Stimulated activated CD8-positive, alpha-beta memory T cell treated with anti-CD3 and anti-CD28 coated beads, Interleukin-2, amount 100 ng/mL, for 48 hours (primary cell): ENCODE results near the gene BOLA2B.

Source experiments
- DNase-seq, 2 donors: peaks; one replicate each; pipeline ENCODE4 v3.0.0-alpha.2; 2020; ENCODE audit warnings: low read depth in 2 of 2

Gene BOLA2B

GRCh38 chr16:30143347-30143702 is 50.1 kb downstream of the BOLA2B start:
- DNase-seq, result no peak
